Activated CD4-positive, alpha-beta T cell treated with anti-CD3 and anti-CD28 coated beads, Interleukin-2, amount 50 U/mL, for 4 hours (primary cell): ENCODE measurements around the gene SPON1.
"Not testable (repeated sequence)": the region's sequence is repeated elsewhere in the genome, so short reads cannot be mapped to it uniquely, and the experiment has no call there.

Experiments
- DNase-seq, 2 experiments: peaks; one replicate each; pipeline ENCODE4 v3.0.0-alpha.2; 2020

Gene SPON1

GRCh38 chr11:13984616-13985450 is 22.3 kb downstream of the SPON1 start:
- no peak for DNase-seq

- DNase-seq = not testable (repeated sequence)
Observed at GRCh38 chr11:13986695-13987094, 24.2 kb downstream of the SPON1 start.

- DNase-seq = not testable (repeated sequence)
Observed at GRCh38 chr11:13992158-13992856, 29.8 kb downstream of the SPON1 start.

- no peak for DNase-seq
Observed at GRCh38 chr11:13993096-13993765, 30.7 kb downstream of the SPON1 start.

- no peak for DNase-seq
Observed at GRCh38 chr11:13997881-13998280, 35.4 kb downstream of the SPON1 start.

GRCh38 chr11:13999704-14000103 is 37.2 kb downstream of the SPON1 start:
- no peak for DNase-seq

GRCh38 chr11:14001597-14001996 is 39.1 kb downstream of the SPON1 start:
- no peak for DNase-seq

GRCh38 chr11:14007566-14007965 is 45.0 kb downstream of the SPON1 start:
- DNase-seq = no peak

GRCh38 chr11:14010665-14011064 is 48.1 kb downstream of the SPON1 start:
- no peak for DNase-seq

- no peak for DNase-seq
Observed at GRCh38 chr11:14012846-14013245, 50.3 kb downstream of the SPON1 start.

- DNase-seq = no peak
Observed at GRCh38 chr11:14015711-14016110, 53.2 kb downstream of the SPON1 start.

GRCh38 chr11:14018441-14018840 is 55.9 kb downstream of the SPON1 start:
- DNase-seq = no peak

- no peak for DNase-seq
Observed at GRCh38 chr11:14021738-14022137, 59.2 kb downstream of the SPON1 start.

- no peak for DNase-seq
Observed at GRCh38 chr11:14022251-14022650, 59.7 kb downstream of the SPON1 start.

GRCh38 chr11:14022821-14023220 is 60.3 kb downstream of the SPON1 start:
- DNase-seq = no peak

- no peak for DNase-seq
Observed at GRCh38 chr11:14026961-14027360, 64.4 kb downstream of the SPON1 start.

- no peak for DNase-seq
Observed at GRCh38 chr11:14027525-14027924, 65.0 kb downstream of the SPON1 start.

- DNase-seq = no peak
Observed at GRCh38 chr11:14029440-14029839, 66.9 kb downstream of the SPON1 start.

GRCh38 chr11:14029971-14030920 is 67.7 kb downstream of the SPON1 start:
- DNase-seq = no peak

GRCh38 chr11:14035526-14035925 is 73.0 kb downstream of the SPON1 start:
- DNase-seq = not testable (repeated sequence)

GRCh38 chr11:14036469-14036868 is 73.9 kb downstream of the SPON1 start:
- no peak for DNase-seq

- no peak for DNase-seq
Observed at GRCh38 chr11:14041040-14041439, 78.5 kb downstream of the SPON1 start.

GRCh38 chr11:14041565-14041964 is 79.0 kb downstream of the SPON1 start:
- no peak for DNase-seq
